ENCODE measurements around the gene LRFN3.
"Not testable (repeated sequence)": the region's sequence is repeated elsewhere in the genome, so short reads cannot be mapped to it uniquely, and the experiment has no call there.

LRFN3 gene

GRCh38 chr19:35977446-35978222 lies 41.5 kb downstream of the LRFN3 start:
- no peak for DNase-seq (ENCODE audit: low read depth, low spot score)

DNA sequence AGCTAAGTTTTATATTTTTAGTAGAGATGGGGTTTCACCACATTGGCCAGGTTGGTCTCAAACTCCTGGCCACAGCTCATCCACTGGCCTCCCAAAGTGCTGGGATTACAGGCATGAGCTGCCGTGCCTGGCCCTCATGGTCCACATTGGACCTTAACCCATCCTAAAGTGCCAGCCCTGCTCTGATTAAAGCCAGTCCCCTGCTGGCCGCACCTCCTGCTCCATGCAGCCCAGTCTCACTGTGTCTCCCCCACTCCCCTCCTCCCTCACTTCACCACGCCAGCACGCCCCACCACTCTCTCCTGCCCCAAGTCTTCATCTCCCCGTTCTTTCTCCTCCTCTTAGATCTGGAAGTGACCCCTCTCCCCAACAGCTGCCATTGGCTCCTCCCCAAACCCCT lies 42.1 kb downstream of the LRFN3 start:
- DNase-seq (ENCODE audit: low read depth, low spot score) = no peak

DNA sequence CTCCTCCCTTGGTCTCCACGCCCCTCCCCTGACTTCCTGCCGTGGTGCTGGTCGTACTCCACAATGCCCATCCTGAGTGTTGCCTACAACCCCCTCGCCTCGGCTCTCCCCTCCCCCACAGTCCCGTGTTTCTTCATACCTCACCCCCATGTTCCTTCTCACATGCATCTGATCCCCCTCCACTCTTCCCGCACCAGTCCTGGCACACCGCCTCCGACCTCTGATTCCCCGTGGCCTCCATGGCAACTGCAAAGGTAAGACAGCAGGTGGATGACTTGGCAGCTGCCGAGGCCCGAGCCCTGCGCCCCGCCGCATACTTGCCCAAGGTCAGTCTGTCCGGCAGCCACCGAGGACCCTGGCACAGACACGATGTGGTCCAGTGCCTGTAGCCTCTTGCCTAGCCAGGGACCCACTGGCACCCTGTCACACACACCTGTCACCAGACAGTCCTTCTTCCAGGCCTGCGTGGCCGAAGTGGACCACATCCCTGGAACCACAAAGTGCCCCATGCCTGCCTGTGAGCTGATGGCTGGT lies 42.7 kb downstream of the LRFN3 start:
- DNase-seq (ENCODE audit: low read depth, low spot score) = no peak

- DNase-seq (ENCODE audit: low read depth, low spot score) = not testable (repeated sequence)
Measured at GRCh38 chr19:35980997-35981396, 44.8 kb downstream of the LRFN3 start.

- DNase-seq (ENCODE audit: low read depth, low spot score) = no peak
Measured at GRCh38 chr19:35983177-35983576, 47.0 kb downstream of the LRFN3 start.

DNA sequence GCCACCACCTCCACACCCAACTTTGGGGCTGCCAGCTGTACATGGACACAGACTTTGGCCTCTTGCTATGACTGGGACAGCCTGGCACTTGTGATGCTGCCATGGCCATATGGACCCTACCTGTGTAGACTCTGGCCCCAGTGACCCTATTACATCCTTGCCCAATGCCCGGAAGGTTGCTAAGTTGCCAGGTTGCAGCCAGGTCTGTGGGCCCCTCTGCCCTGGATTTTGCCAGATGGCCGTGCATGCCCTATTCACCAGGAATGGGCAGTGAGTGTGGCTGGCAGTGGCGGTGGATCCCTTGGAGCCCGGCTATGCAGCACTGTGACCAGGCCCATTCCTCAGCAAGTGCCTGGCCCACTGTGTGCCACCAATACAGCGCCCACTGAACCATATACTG lies 49.9 kb downstream of the LRFN3 start:
- DNase-seq (ENCODE audit: low read depth, low spot score) = no peak

GRCh38 chr19:35986664-35987570 lies 50.7 kb downstream of the LRFN3 start:
- DNase-seq (ENCODE audit: low read depth, low spot score) = no peak

DNA sequence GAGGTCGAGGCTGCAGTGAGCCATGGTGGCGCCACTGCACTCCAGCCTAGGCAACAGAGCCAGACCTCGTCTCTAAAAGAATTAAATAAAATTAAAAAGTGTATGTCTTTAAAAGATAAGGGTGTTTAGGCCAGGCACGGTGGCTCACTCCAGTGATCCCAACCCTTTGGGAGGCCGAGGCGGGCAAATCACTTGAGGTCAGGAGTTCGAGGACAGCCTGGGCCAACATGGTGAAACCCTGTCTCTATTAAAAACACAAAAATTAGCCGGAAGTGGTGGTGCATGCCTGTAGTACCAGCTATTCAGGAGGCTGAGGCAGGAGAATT lies 51.4 kb downstream of the LRFN3 start:
- no peak for DNase-seq (ENCODE audit: low read depth, low spot score)

DNA sequence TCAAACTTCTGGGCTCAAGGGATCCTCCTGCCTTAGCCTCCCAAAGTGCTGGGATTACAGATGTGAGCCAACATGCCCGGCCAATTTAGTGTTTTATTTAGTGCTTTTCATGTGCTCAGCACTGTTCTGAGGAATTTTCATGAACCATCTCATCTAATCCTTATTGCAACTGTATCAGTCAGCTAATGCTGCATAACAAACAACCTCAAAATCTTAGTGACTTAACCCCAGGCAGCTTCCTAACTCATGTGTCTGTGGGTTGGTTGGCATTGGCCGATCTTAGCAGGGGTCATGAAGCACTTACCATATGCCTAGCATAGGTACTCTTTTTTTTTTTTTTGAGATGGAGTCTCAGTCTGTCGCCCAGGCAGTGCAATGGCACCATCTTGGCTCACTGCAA lies 52.6 kb downstream of the LRFN3 start:
- DNase-seq (ENCODE audit: low read depth, low spot score) = no peak

- no peak for DNase-seq (ENCODE audit: low read depth, low spot score)
Measured at GRCh38 chr19:35990156-35990555, 54.0 kb downstream of the LRFN3 start.

DNA sequence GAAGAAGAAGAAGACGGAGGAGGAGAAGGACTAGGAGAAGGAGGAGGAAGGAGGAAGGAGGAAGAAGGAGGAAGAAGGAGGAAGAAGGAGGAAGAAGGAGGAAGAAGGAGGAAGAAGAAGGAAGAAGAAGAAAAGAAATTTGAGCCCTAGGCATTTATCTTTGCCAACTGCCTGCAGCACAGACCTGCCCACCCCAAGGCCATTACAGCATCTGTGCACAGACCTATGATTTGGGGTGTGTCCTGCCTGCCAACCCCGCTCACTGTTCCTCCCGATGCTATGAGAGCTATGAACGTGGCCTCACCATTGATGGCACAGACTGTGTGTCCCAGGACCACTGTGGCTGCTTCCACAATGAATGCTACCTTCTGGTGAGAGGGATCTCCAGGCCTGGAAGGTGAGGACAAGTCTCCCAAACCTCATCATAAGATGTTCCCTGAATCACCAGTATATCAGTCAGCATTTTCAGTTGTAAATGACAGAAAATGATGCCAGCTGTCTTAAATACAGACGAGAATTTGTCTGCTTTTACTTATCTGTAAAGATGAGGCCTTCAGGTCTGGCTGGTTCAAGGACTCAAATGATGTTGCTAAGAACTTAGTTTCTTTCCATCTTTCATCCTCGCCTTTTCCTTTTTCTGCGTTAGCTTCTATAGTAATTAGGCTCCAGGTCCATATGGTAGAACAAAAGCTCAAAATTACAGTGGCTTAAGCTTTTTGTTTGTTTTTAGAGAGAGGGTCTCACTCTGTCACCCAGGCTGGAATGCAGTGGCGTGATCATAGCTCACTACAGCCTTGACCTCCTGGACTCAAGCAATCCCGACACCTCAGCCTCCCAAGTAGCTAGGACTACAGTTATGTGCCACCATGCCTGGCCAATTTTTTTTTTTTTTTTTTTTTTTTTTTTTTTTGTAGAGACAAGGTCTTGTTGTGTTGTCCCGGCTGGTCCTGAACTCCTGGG lies 54.9 kb downstream of the LRFN3 start:
- DNase-seq (ENCODE audit: low read depth, low spot score) = no peak

GRCh38 chr19:35991731-35992450 lies 55.7 kb downstream of the LRFN3 start:
- no peak for DNase-seq (ENCODE audit: low read depth, low spot score)

- DNase-seq (ENCODE audit: low read depth, low spot score) = no peak
Measured at GRCh38 chr19:35992907-35993765, 57.0 kb downstream of the LRFN3 start.

DNA sequence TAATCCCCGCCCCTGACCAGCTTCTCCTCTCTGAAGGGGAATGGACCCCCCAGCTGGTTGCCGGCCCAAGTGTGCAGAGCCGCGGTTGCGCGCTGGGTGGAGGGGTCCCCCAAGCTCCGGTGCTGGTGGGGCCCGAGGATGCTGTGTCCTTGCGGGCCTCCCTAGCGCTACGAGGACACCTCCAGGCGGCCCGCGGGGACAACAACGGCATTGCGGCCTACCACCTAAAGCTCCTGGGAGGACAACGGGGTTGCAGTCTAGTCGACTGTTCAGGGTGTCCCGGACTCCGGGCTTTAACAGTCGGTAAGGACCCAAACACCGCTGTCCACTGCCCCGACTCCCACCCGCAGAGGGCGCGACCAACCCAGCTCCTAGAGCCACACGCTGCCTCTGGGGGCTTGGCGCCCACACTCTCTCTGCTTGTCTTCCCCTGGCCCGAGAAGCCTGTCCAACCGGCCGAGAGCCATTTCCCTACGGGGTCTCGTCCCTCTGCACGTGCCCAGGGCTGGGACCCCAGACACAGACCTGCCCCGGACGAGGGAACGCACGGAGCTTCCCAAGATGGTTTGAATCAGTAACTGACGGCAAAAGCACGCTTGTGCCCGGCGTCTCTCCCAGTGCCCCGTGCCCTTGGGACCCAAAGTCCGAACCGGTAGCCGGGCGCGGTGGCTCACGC lies 57.9 kb downstream of the LRFN3 start:
- no peak for DNase-seq (ENCODE audit: low read depth, low spot score)
